Measurements from ENCODE around the gene MMP10. TPM values are rescaled to one million over a fixed set of nuclear protein-coding genes. Genes with fewer than 3 reads are reported as not detected.

MMP10 gene
- total RNA-seq, 1 donor from 2014 or later, result 0.29 TPM

DNA sequence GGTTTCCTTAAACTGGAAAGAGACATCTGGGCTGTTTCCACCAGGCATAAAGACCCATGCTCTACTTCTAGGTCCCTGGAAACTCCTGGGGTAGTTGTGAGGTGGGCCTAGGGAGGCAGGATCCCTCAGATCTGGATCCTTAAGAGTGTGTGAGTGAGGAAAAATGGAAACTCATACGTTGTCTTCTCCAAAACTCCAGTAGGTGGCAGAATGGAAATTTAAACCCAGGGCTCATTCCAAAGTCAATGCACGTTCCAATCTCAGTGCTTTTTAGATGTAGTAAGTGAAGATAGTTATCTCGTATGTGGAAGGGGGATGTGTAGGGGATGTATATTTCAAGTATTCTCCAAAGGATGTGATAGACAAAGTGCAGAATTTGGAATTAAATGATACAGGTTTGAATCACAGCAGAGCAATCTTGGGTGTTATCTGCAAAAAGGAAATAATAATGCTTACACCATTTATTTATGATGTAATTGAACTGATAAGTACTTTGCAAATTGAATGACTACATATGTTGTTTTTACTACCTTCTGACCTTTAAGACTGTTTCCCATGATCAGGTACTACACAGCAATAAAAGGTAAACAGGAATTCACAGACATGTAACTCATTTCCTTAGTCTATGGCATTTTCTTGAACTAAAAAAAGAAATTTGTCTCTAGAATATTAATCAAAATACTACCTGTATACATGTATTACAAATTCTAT lies 30.7 kb upstream of the MMP10 start:
- H3K4me3 ChIP-seq (ENCODE audit: low read depth, low read length), result no peak overlapping the region
- no peak for DNase-seq (ENCODE audit: low read depth)

GRCh38 chr11:102809971-102810370 lies 29.5 kb upstream of the MMP10 start:
- TF ChIP-seq, protein P1, sequence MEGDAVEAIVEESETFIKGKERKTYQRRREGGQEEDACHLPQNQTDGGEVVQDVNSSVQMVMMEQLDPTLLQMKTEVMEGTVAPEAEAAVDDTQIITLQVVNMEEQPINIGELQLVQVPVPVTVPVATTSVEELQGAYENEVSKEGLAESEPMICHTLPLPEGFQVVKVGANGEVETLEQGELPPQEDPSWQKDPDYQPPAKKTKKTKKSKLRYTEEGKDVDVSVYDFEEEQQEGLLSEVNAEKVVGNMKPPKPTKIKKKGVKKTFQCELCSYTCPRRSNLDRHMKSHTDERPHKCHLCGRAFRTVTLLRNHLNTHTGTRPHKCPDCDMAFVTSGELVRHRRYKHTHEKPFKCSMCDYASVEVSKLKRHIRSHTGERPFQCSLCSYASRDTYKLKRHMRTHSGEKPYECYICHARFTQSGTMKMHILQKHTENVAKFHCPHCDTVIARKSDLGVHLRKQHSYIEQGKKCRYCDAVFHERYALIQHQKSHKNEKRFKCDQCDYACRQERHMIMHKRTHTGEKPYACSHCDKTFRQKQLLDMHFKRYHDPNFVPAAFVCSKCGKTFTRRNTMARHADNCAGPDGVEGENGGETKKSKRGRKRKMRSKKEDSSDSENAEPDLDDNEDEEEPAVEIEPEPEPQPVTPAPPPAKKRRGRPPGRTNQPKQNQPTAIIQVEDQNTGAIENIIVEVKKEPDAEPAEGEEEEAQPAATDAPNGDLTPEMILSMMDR (conservative IDR thresholded peaks at IDR 0.05; ENCODE audit: low read depth, low read length), result no peak
- H3K4me3 ChIP-seq (ENCODE audit: low read depth, low read length), result no peak overlapping the region
- no peak for DNase-seq (ENCODE audit: low read depth)

More for the DNA sequence above, 30.7 kb upstream of the MMP10 start:
- TF ChIP-seq, protein P1 (conservative IDR thresholded peaks at IDR 0.05; ENCODE audit: low read depth, low read length), result peak; percentile 64

GRCh38 chr11:102807921-102808320 lies 27.5 kb upstream of the MMP10 start:
- DNase-seq (ENCODE audit: low read depth), result no peak
- H3K4me3 ChIP-seq (ENCODE audit: low read depth, low read length), result no peak overlapping the region
- TF ChIP-seq, protein P1 (conservative IDR thresholded peaks at IDR 0.05; ENCODE audit: low read depth, low read length), result peak; percentile 56

DNA sequence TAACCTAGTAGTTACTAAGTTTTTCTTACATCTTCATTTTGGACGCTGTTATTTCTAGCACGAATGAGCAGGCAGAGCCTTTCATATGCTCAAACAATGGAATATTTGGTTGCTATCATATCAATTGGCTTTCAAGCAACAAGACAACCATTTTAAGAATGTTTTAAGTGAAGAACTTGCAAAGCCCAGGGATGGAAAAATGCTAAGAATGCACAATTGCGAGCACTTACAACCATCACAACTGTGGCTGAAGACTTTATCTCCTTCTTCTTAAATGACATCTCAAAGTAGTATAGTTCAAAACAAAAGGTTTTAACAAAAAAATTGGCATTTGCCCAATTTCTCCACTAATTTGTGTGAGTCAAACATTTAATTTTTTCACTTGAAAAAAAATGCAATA lies 25.9 kb upstream of the MMP10 start:
- TF ChIP-seq, protein P1 (conservative IDR thresholded peaks at IDR 0.05; ENCODE audit: low read depth, low read length), result no peak
- DNase-seq (ENCODE audit: low read depth), result no peak
- H3K4me3 ChIP-seq (ENCODE audit: low read depth, low read length), result no peak overlapping the region

DNA sequence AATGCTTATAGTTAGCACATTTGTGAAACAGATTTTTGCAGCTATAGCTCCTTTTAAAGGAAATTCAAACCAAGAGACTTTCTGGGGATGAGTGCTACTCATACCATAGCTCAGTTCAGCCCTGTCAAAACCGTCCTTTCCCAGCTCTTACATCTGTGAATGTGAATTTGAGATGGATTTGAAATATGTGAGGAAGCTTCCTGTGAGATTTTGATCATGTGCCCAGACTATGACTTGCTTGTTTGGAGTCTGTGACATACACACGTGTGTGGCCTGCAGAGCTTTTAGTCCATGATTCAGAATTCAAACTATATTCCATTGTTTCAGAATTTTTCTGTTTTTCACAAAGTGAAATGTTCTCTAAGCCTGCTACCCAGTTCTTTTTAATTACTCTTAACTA lies 21.9 kb upstream of the MMP10 start:
- TF ChIP-seq, protein P1 (conservative IDR thresholded peaks at IDR 0.05; ENCODE audit: low read depth, low read length), result no peak
- H3K4me3 ChIP-seq (ENCODE audit: low read depth, low read length), result no peak overlapping the region
- no peak for DNase-seq (ENCODE audit: low read depth)

DNA sequence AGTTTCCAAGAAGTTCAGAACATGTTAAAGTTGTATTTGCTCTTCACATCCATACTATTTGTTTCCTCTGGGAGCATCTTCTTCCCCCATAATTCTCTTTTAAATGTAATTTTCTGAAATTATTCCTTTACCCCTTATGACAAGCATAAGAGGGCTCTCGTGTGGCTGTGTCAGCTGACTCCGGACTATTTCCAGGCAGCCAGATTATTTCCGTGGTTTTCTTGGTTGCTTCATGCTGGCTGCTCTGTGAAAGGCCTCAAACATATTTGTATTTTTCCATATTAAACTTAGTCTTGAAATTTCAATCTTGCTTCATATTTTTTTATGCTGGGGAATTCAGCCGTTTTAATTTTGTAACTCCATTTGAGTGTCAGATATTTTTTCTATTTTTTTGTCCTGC lies 20.3 kb upstream of the MMP10 start:
- DNase-seq (ENCODE audit: low read depth), result no peak
- TF ChIP-seq, protein P1 (conservative IDR thresholded peaks at IDR 0.05; ENCODE audit: low read depth, low read length), result no peak
- no peak overlapping the region for H3K4me3 ChIP-seq (ENCODE audit: low read depth, low read length)
